ENCODE results near the gene TSSK6. TPM values are rescaled to one million over a fixed set of nuclear protein-coding genes. Genes with fewer than 3 reads are reported as not detected.

TSSK6 gene
- total RNA-seq, 1 experiment from 2014 or later = 3.1 TPM

- Mint-ChIP-seq H3K36me3 (ENCODE audit: insufficient read depth, unreplicated experiment) (peaks cover 40% of the 10 kb centered on the region), H3K9me3 (ENCODE audit: low read depth, unreplicated experiment) (no peaks in the 10 kb centered on the region), H3K27ac (ENCODE audit: unreplicated experiment) (no peak overlapping the region), H3K4me3 (ENCODE audit: low read depth, unreplicated experiment) (no peak overlapping the region), H3K4me1 (ENCODE audit: low read depth, unreplicated experiment) (peaks cover 16% of the 10 kb centered on the region), H3K27me3 (ENCODE audit: unreplicated experiment) (no peaks in the 10 kb centered on the region)
- CTCF ChIA-PET = no interaction called here
- no peak for TF ChIP-seq CTCF (IDR thresholded peaks at IDR 0.05; ENCODE audit: unreplicated experiment)
- no peak for DNase-seq
- intact Hi-C loops (cut with micrococcal nuclease; ENCODE audit: unreplicated experiment) = no loop called here
- no TSS peak for BruUV-seq (replicated peaks)
Observed at GRCh38 chr19:19493841-19494546, 21.4 kb downstream of the TSSK6 start.

GRCh38 chr19:19492026-19492610 is 23.2 kb downstream of the TSSK6 start:
- TF ChIP-seq CTCF (IDR thresholded peaks at IDR 0.05; ENCODE audit: unreplicated experiment) = no peak
- H3K27ac Mint-ChIP-seq (ENCODE audit: unreplicated experiment) = no peak overlapping the region
- no peak for DNase-seq
- no peaks in the 10 kb centered on the region for H3K9me3 Mint-ChIP-seq (ENCODE audit: low read depth, unreplicated experiment)
- H3K27me3 Mint-ChIP-seq (ENCODE audit: unreplicated experiment) = no peaks in the 10 kb centered on the region
- H3K4me3 Mint-ChIP-seq (ENCODE audit: low read depth, unreplicated experiment) = no peak overlapping the region
- BruUV-seq (replicated peaks) = no TSS peak
- peaks cover 51% of the 10 kb centered on the region for H3K36me3 Mint-ChIP-seq (ENCODE audit: insufficient read depth, unreplicated experiment)
- CTCF ChIA-PET = interaction anchor here (0.5 kb wide), 1 partner anchor 19 kb away, joined by 3 read pairs; no protein-coding TSS in a partner anchor
- peaks cover 34% of the 10 kb centered on the region for H3K4me1 Mint-ChIP-seq (ENCODE audit: low read depth, unreplicated experiment)
- intact Hi-C loops (cut with micrococcal nuclease; ENCODE audit: unreplicated experiment) = no loop called here

DNA sequence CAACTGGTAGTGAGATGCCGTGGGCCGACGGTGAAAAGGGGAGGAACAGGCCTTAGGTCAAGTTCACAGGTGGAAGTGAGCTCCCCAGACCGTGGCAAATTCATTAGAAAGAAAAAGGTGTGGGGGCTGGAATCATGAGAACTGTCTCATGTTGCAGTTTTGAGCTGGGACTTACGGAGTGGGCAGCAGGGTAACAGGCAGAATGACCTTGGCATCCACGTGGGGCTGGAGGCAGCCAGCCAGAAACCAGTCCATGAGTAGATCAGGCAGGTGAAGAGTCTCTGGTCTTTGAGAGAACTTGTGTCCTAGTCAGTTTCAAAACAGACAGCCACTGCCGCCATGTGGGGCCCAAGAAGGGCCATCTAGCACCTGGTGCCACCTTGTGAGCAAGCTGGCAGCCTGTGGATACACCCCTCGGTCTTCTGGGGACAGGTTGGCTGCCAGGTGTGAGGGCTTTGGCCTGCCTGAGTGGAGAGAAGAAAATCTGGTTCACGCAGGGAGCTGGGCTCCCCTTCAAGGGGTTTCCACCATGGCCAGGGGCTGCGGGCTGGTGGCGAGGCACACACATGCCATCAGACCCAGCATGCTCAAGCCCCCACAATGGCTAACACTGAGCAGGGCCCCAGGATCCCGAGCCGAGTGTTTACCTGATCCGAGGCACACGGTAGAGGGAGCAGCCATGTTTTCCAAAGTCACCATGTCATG is 23.9 kb downstream of the TSSK6 start:
- Mint-ChIP-seq H3K4me1 (ENCODE audit: low read depth, unreplicated experiment) (peaks cover 34% of the 10 kb centered on the region), H3K9me3 (ENCODE audit: low read depth, unreplicated experiment) (no peaks in the 10 kb centered on the region), H3K27me3 (ENCODE audit: unreplicated experiment) (no peaks in the 10 kb centered on the region), H3K36me3 (ENCODE audit: insufficient read depth, unreplicated experiment) (peaks cover 48% of the 10 kb centered on the region), H3K27ac (ENCODE audit: unreplicated experiment) (no peak overlapping the region), H3K4me3 (ENCODE audit: low read depth, unreplicated experiment) (no peak overlapping the region)
- DNase-seq = no peak
- no TSS peak for BruUV-seq (replicated peaks)
- CTCF ChIA-PET = interaction anchor here (0.6 to 2.6 kb wide), 4 partner anchors 86 to 127 kb away, joined by 3 to 20 read pairs (median 7); partner anchors contain the start of gene GATAD2A
- intact Hi-C loops (cut with micrococcal nuclease; ENCODE audit: unreplicated experiment) = no loop called here
- no peak for TF ChIP-seq CTCF (IDR thresholded peaks at IDR 0.05; ENCODE audit: unreplicated experiment)

GRCh38 chr19:19490214-19490968 is 25.0 kb downstream of the TSSK6 start:
- Mint-ChIP-seq H3K4me3 (ENCODE audit: low read depth, unreplicated experiment) (no peak overlapping the region), H3K36me3 (ENCODE audit: insufficient read depth, unreplicated experiment) (peaks cover 37% of the 10 kb centered on the region), H3K27me3 (ENCODE audit: unreplicated experiment) (no peaks in the 10 kb centered on the region), H3K4me1 (ENCODE audit: low read depth, unreplicated experiment) (peaks cover 34% of the 10 kb centered on the region), H3K9me3 (ENCODE audit: low read depth, unreplicated experiment) (no peaks in the 10 kb centered on the region), H3K27ac (ENCODE audit: unreplicated experiment) (peak overlapping the region; percentile 88)
- TF ChIP-seq CTCF (IDR thresholded peaks at IDR 0.05; ENCODE audit: unreplicated experiment) = peak; percentile 58
- CTCF ChIA-PET = interaction anchor here (0.6 to 2.6 kb wide), 9 partner anchors 35 to 344 kb away, joined by 3 to 20 read pairs (median 4); partner anchors contain the start of gene GATAD2A
- intact Hi-C loops (cut with micrococcal nuclease; ENCODE audit: unreplicated experiment) = loop anchor here (1.0 kb wide), 1 partner anchor 123 kb away; no protein-coding TSS in a partner anchor
- BruUV-seq (replicated peaks) = no TSS peak
- peak; percentile 74 for DNase-seq
